GM23338 (cell line): ENCODE results near the gene RC3H2. TPM values are rescaled to one million over a fixed set of nuclear protein-coding genes. Genes with fewer than 3 reads are reported as not detected.

Experiments
- ATAC-seq: fragments of 200-7000 bp; cut with Tn5 transposase; 3 replicates; pipeline ENCODE4 v1.9.1; 2020
- DNase-seq: peaks from one replicate; pipeline ENCODE4 v3.0.0-alpha.2; 2015; ENCODE audit warnings: low spot score
- H2AFZ ChIP-seq: fragments of 200-600 bp; sonication (generic); 2 replicates; pipeline ENCODE4 v1.8.0; 2016; ENCODE audit warnings: antibody characterized with exemption, mild to moderate bottlenecking, moderate library complexity
- H3F3A ChIP-seq: fragments of 200-600 bp; sonication (generic); replicated peaks from 2 replicates; pipeline ENCODE4 v1.8.0; 2017; ENCODE audit warnings: antibody characterized with exemption, mixed run types, low read depth
- H3K27ac ChIP-seq: fragments of 200-600 bp; sonication (generic); 2 replicates; pipeline ENCODE4 v1.6.1; 2016; ENCODE audit warnings: low read depth
- H3K27me3 ChIP-seq: fragments of 200-600 bp; sonication (generic); 2 replicates; pipeline ENCODE4 v1.8.0; 2016; ENCODE audit warnings: mild to moderate bottlenecking, mixed run types, moderate library complexity; ENCODE audit not compliant: insufficient read depth
- H3K36me3 ChIP-seq: fragments of 200-600 bp; sonication (generic); 2 replicates; pipeline ENCODE4 v1.8.0; 2016; ENCODE audit warnings: mild to moderate bottlenecking; ENCODE audit not compliant: insufficient read depth
- H3K4me1 ChIP-seq: fragments of 200-600 bp; sonication (generic); 2 replicates; pipeline ENCODE4 v1.8.0; 2016; ENCODE audit warnings: mild to moderate bottlenecking, moderate library complexity; ENCODE audit not compliant: insufficient read depth
- H3K4me2 ChIP-seq: fragments of 200-600 bp; sonication (generic); 2 replicates; pipeline ENCODE4 v1.7.1; 2017; ENCODE audit warnings: mixed run types
- H3K4me3 ChIP-seq: fragments of 200-600 bp; sonication (generic); 2 replicates; pipeline ENCODE4 v1.6.1; 2016; ENCODE audit warnings: mixed run types
- H3K79me2 ChIP-seq: fragments of 200-600 bp; sonication (generic); replicated peaks from 2 replicates; pipeline ENCODE4 v1.8.0; 2017; ENCODE audit warnings: mild to moderate bottlenecking; ENCODE audit not compliant: insufficient read depth
- H3K9me2 ChIP-seq: fragments of 200-600 bp; sonication (generic); 2 replicates; pipeline ENCODE4 v1.8.0; 2017; ENCODE audit not compliant: insufficient read depth
- H4K20me1 ChIP-seq: fragments of 200-600 bp; sonication (generic); replicated peaks from 2 replicates; pipeline ENCODE4 v1.8.0; 2017; ENCODE audit warnings: mild to moderate bottlenecking; ENCODE audit not compliant: insufficient read depth
- H3K27ac Mint-ChIP-seq: 2 replicates; pipeline ENCODE4 v1.8.0; 2020; ENCODE audit warnings: inconsistent platforms, mild to moderate bottlenecking, moderate library complexity, mixed read lengths
- H3K27me3 Mint-ChIP-seq: 3 replicates; pipeline ENCODE4 v1.8.0; 2022; ENCODE audit warnings: low read depth, mild to moderate bottlenecking, moderate library complexity, mixed read lengths, inconsistent platforms; ENCODE audit not compliant: insufficient read depth, poor library complexity
- H3K36me3 Mint-ChIP-seq: 3 replicates; pipeline ENCODE4 v1.8.0; 2021; ENCODE audit warnings: low read depth, mild to moderate bottlenecking, inconsistent platforms, moderate library complexity, mixed read lengths
- H3K4me1 Mint-ChIP-seq: 3 replicates; pipeline ENCODE4 v1.8.0; 2020; ENCODE audit warnings: mild to moderate bottlenecking, inconsistent platforms, mixed read lengths
- H3K4me3 Mint-ChIP-seq: 3 replicates; pipeline ENCODE4 v1.8.0; 2021; ENCODE audit warnings: moderate library complexity, mild to moderate bottlenecking, inconsistent platforms, mixed read lengths
- H3K9me3 Mint-ChIP-seq: 3 replicates; pipeline ENCODE4 v1.8.0; 2020; ENCODE audit warnings: moderate library complexity, mild to moderate bottlenecking, inconsistent platforms, mixed read lengths
- EZH2 ChIP-seq: fragments of 200-600 bp; sonication (generic); IDR thresholded peaks from one replicate; pipeline ENCODE4 v1.8.0; 2017; ENCODE audit warnings: antibody characterized with exemption, mild to moderate bottlenecking, low read depth; ENCODE audit not compliant: unreplicated experiment
- JUNB ChIP-seq: IDR thresholded peaks from one replicate; pipeline ENCODE4 v1.6.1; 2016; ENCODE audit warnings: antibody characterized with exemption; ENCODE audit not compliant: unreplicated experiment
- NANOG ChIP-seq: IDR thresholded peaks from 2 replicates; pipeline ENCODE4 v1.6.1; 2016; ENCODE audit warnings: antibody characterized with exemption, borderline replicate concordance
- POLR2AphosphoS5 ChIP-seq: IDR thresholded peaks from 2 replicates; pipeline ENCODE4 v1.6.1; 2016; ENCODE audit warnings: antibody characterized with exemption, low read depth
- STAT1 ChIP-seq: IDR thresholded peaks from one replicate; pipeline ENCODE4 v1.6.1; 2016; ENCODE audit warnings: antibody characterized with exemption; ENCODE audit not compliant: unreplicated experiment
- ZNF114 ChIP-seq: fragments of 250-450 bp; sonication (Bioruptor Pico); IDR thresholded peaks from 2 replicates; pipeline ENCODE4 v1.5.0; 2020; ENCODE audit warnings: mild to moderate bottlenecking, moderate library complexity
- ZNF331 ChIP-seq: fragments of 250-450 bp; sonication (Bioruptor Pico); IDR thresholded peaks from 2 replicates; pipeline ENCODE4 v1.5.0; 2020; ENCODE audit warnings: low read depth, mild to moderate bottlenecking, moderate library complexity
- polyA plus RNA-seq: library from polyadenylated mRNA; unstranded; fragments of >200 nt; fragmentation: Nextera tagmentation; extraction: Ambion mirVana; gene quantifications from 2 replicates; pipeline ENCODE4 v1.2.1, GENCODE V29; 2016
- total RNA-seq: library from RNA; depleted of rRNA; stranded (reverse); fragments of >200 nt; shearing (Covaris generic); gene quantifications from 2 replicates; pipeline ENCODE4 v1.2.3, GENCODE V29; 2014
- TF ChIP-seq, protein P1 (sequence below): IDR thresholded peaks from one replicate; pipeline ENCODE4 v1.6.1; 2018; ENCODE audit warnings: antibody characterized with exemption; ENCODE audit not compliant: unreplicated experiment
- TF ChIP-seq, protein P2 (sequence below), 2 experiments: fragments of 200-600 bp in 1 of 2; sonication (generic) in 1 of 2; conservative IDR thresholded peaks; 2 replicates each; pipeline versions ENCODE4 v1.5.1 to v1.6.1; 2016 to 2017; ENCODE audit warnings: antibody characterized with exemption in 2 of 2, low read depth in 2 of 2, mild to moderate bottlenecking in 2 of 2, moderate library complexity in 1 of 2
- TF ChIP-seq, protein P3 (sequence below): fragments of 250-450 bp; sonication (Bioruptor Pico); IDR thresholded peaks from 2 replicates; pipeline ENCODE4 v1.5.0; 2020; ENCODE audit warnings: mild to moderate bottlenecking, moderate library complexity

Gene RC3H2
- total and polyA plus RNA-seq, 2 experiments from 2014 or later, result 24.9 to 37.5 TPM

DNA sequence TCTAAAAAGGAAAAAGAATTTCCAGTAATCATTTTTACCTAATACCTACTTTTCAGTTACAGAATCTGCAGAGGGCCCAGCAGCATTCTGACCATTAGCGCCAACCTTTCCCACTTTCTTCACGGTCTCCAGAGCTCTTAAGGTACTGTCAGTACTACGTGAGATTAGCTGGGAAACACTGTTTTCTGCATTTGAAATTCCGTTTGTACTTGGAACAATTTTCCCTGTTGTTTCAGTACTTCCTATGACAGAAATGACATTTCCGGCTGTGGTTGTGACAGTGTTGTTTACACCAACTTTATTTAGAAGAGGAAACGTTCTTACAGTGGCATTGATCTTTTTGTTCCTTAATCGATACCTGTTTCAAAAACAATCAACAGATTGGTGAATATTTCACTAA lies 39.9 kb downstream of the RC3H2 start:
- Histone ChIP-seq H3K4me1 (no peaks in the 10 kb centered on the region), H3K4me2 (no peak overlapping the region), H4K20me1 (peaks cover 4% of the 10 kb centered on the region; the same call in 1 of the 2 replicates), H3K27ac (no peak overlapping the region), H2AFZ (no peak overlapping the region), H3K27me3 (no peaks in the 10 kb centered on the region), H3K4me3 (no peak overlapping the region), H3K79me2 (no peaks in the 10 kb centered on the region), H3F3A (no peaks in the 10 kb centered on the region), H3K36me3 (peaks cover 21% of the 10 kb centered on the region), H3K9me2 (no peaks in the 10 kb centered on the region)
- ATAC-seq (no peak), DNase-seq (no peak)
- H3K36me3 Mint-ChIP-seq, result peaks cover 65% of the 10 kb centered on the region
- peaks cover 9% of the 10 kb centered on the region; the same call in 1 of the 3 replicates for H3K9me3 Mint-ChIP-seq
- TF ChIP-seq JUNB (no peak), EZH2 (no peak), NANOG (no peak), ZNF331 (no peak), STAT1 (no peak), ZNF114 (CRISPR knock-in tag) (no peak), POLR2AphosphoS5 (no peak)
- TF ChIP-seq, protein P1, sequence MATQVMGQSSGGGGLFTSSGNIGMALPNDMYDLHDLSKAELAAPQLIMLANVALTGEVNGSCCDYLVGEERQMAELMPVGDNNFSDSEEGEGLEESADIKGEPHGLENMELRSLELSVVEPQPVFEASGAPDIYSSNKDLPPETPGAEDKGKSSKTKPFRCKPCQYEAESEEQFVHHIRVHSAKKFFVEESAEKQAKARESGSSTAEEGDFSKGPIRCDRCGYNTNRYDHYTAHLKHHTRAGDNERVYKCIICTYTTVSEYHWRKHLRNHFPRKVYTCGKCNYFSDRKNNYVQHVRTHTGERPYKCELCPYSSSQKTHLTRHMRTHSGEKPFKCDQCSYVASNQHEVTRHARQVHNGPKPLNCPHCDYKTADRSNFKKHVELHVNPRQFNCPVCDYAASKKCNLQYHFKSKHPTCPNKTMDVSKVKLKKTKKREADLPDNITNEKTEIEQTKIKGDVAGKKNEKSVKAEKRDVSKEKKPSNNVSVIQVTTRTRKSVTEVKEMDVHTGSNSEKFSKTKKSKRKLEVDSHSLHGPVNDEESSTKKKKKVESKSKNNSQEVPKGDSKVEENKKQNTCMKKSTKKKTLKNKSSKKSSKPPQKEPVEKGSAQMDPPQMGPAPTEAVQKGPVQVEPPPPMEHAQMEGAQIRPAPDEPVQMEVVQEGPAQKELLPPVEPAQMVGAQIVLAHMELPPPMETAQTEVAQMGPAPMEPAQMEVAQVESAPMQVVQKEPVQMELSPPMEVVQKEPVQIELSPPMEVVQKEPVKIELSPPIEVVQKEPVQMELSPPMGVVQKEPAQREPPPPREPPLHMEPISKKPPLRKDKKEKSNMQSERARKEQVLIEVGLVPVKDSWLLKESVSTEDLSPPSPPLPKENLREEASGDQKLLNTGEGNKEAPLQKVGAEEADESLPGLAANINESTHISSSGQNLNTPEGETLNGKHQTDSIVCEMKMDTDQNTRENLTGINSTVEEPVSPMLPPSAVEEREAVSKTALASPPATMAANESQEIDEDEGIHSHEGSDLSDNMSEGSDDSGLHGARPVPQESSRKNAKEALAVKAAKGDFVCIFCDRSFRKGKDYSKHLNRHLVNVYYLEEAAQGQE, result no peak
- TF ChIP-seq, protein P2, sequence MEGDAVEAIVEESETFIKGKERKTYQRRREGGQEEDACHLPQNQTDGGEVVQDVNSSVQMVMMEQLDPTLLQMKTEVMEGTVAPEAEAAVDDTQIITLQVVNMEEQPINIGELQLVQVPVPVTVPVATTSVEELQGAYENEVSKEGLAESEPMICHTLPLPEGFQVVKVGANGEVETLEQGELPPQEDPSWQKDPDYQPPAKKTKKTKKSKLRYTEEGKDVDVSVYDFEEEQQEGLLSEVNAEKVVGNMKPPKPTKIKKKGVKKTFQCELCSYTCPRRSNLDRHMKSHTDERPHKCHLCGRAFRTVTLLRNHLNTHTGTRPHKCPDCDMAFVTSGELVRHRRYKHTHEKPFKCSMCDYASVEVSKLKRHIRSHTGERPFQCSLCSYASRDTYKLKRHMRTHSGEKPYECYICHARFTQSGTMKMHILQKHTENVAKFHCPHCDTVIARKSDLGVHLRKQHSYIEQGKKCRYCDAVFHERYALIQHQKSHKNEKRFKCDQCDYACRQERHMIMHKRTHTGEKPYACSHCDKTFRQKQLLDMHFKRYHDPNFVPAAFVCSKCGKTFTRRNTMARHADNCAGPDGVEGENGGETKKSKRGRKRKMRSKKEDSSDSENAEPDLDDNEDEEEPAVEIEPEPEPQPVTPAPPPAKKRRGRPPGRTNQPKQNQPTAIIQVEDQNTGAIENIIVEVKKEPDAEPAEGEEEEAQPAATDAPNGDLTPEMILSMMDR (conservative IDR thresholded peaks at IDR 0.05; ENCODE audit: low read depth in 2 of 2), result no peak
- TF ChIP-seq, protein P3, sequence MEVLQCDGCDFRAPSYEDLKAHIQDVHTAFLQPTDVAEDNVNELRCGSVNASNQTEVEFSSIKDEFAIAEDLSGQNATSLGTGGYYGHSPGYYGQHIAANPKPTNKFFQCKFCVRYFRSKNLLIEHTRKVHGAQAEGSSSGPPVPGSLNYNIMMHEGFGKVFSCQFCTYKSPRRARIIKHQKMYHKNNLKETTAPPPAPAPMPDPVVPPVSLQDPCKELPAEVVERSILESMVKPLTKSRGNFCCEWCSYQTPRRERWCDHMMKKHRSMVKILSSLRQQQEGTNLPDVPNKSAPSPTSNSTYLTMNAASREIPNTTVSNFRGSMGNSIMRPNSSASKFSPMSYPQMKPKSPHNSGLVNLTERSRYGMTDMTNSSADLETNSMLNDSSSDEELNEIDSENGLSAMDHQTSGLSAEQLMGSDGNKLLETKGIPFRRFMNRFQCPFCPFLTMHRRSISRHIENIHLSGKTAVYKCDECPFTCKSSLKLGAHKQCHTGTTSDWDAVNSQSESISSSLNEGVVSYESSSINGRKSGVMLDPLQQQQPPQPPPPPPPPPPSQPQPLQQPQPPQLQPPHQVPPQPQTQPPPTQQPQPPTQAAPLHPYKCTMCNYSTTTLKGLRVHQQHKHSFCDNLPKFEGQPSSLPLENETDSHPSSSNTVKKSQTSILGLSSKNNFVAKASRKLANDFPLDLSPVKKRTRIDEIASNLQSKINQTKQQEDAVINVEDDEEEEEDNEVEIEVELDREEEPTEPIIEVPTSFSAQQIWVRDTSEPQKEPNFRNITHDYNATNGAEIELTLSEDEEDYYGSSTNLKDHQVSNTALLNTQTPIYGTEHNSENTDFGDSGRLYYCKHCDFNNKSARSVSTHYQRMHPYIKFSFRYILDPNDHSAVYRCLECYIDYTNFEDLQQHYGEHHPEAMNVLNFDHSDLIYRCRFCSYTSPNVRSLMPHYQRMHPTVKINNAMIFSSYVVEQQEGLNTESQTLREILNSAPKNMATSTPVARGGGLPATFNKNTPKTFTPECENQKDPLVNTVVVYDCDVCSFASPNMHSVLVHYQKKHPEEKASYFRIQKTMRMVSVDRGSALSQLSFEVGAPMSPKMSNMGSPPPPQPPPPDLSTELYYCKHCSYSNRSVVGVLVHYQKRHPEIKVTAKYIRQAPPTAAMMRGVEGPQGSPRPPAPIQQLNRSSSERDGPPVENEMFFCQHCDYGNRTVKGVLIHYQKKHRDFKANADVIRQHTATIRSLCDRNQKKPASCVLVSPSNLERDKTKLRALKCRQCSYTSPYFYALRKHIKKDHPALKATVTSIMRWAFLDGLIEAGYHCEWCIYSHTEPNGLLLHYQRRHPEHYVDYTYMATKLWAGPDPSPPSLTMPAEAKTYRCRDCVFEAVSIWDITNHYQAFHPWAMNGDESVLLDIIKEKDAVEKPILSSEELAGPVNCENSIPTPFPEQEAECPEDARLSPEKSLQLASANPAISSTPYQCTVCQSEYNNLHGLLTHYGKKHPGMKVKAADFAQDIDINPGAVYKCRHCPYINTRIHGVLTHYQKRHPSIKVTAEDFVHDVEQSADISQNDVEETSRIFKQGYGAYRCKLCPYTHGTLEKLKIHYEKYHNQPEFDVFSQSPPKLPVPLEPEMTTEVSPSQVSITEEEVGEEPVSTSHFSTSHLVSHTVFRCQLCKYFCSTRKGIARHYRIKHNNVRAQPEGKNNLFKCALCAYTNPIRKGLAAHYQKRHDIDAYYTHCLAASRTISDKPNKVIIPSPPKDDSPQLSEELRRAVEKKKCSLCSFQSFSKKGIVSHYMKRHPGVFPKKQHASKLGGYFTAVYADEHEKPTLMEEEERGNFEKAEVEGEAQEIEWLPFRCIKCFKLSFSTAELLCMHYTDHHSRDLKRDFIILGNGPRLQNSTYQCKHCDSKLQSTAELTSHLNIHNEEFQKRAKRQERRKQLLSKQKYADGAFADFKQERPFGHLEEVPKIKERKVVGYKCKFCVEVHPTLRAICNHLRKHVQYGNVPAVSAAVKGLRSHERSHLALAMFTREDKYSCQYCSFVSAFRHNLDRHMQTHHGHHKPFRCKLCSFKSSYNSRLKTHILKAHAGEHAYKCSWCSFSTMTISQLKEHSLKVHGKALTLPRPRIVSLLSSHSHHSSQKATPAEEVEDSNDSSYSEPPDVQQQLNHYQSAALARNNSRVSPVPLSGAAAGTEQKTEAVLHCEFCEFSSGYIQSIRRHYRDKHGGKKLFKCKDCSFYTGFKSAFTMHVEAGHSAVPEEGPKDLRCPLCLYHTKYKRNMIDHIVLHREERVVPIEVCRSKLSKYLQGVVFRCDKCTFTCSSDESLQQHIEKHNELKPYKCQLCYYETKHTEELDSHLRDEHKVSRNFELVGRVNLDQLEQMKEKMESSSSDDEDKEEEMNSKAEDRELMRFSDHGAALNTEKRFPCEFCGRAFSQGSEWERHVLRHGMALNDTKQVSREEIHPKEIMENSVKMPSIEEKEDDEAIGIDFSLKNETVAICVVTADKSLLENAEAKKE (CRISPR knock-in tag), result no peak
- no peak overlapping the region for H3K4me3 Mint-ChIP-seq
- H3K27ac Mint-ChIP-seq, result no peak overlapping the region
- H3K27me3 Mint-ChIP-seq, result peaks cover 4% of the 10 kb centered on the region
- no peaks in the 10 kb centered on the region for H3K4me1 Mint-ChIP-seq
